Fibroblast of the conjunctiva (primary cell): ENCODE results near the gene SLC24A3.

Experiments
- DNase-seq: peaks from one replicate; pipeline ENCODE4 v3.0.0-alpha.2; 2010; ENCODE audit warnings: low read depth

SLC24A3 gene

GRCh38 chr20:19427913-19428312 lies 215.5 kb downstream of the SLC24A3 start:
- DNase-seq: no peak

- DNase-seq: no peak
Measured at GRCh38 chr20:19428324-19428723, 215.9 kb downstream of the SLC24A3 start.

- no peak for DNase-seq
Measured at GRCh38 chr20:19429538-19429937, 217.1 kb downstream of the SLC24A3 start.

- DNase-seq: no peak
Measured at GRCh38 chr20:19430641-19431315, 218.3 kb downstream of the SLC24A3 start.

GRCh38 chr20:19431316-19431700 lies 218.9 kb downstream of the SLC24A3 start:
- no peak for DNase-seq

GRCh38 chr20:19431906-19432305 lies 219.5 kb downstream of the SLC24A3 start:
- no peak for DNase-seq

- no peak for DNase-seq
Measured at GRCh38 chr20:19433371-19434350, 221.2 kb downstream of the SLC24A3 start.

- DNase-seq: no peak
Measured at GRCh38 chr20:19435316-19435715, 222.9 kb downstream of the SLC24A3 start.

GRCh38 chr20:19435821-19436220 lies 223.4 kb downstream of the SLC24A3 start:
- no peak for DNase-seq

- no peak for DNase-seq
Measured at GRCh38 chr20:19438488-19438887, 226.0 kb downstream of the SLC24A3 start.

GRCh38 chr20:19440660-19441527 lies 228.5 kb downstream of the SLC24A3 start:
- DNase-seq: no peak

GRCh38 chr20:19446246-19446645 lies 233.8 kb downstream of the SLC24A3 start:
- no peak for DNase-seq

GRCh38 chr20:19448632-19449031 lies 236.2 kb downstream of the SLC24A3 start:
- no peak for DNase-seq

- no peak for DNase-seq
Measured at GRCh38 chr20:19449051-19449450, 236.6 kb downstream of the SLC24A3 start.

- no peak for DNase-seq
Measured at GRCh38 chr20:19451231-19451922, 238.9 kb downstream of the SLC24A3 start.

GRCh38 chr20:19451923-19452295 lies 239.5 kb downstream of the SLC24A3 start:
- DNase-seq: no peak

- no peak for DNase-seq
Measured at GRCh38 chr20:19453410-19453809, 241.0 kb downstream of the SLC24A3 start.

- no peak for DNase-seq
Measured at GRCh38 chr20:19453862-19454261, 241.4 kb downstream of the SLC24A3 start.

GRCh38 chr20:19456595-19457395 lies 244.4 kb downstream of the SLC24A3 start:
- DNase-seq: no peak

GRCh38 chr20:19457611-19458010 lies 245.2 kb downstream of the SLC24A3 start:
- DNase-seq: no peak

GRCh38 chr20:19460386-19460785 lies 247.9 kb downstream of the SLC24A3 start:
- DNase-seq: peak; percentile 13
